ENCODE results near the gene NSA2.

The NSA2 gene

GRCh38 chr5:74822288-74822687 lies 55.2 kb downstream of the NSA2 start:
- DNase-seq: no peak

- DNase-seq: no peak
Observed at GRCh38 chr5:74829413-74829812, 62.4 kb downstream of the NSA2 start.
